Natural killer cell (primary cell): ENCODE measurements around the gene GIPC2. TPM values are rescaled to one million over a fixed set of nuclear protein-coding genes. Genes with fewer than 3 reads are reported as not detected.

ENCODE experiments used
- ATAC-seq, 3 donors: fragments of 150-1000 bp in 2 of 3; fragments of 200-7000 bp in 1 of 3; cut with Tn5 transposase; 1 replicate in 1 of 3; 2 replicates in 2 of 3; pipeline ENCODE4 v1.10.0; 2021; ENCODE audit warnings: mild to moderate bottlenecking in 2 of 3, moderate library complexity in 2 of 3
- DNase-seq, 2 donors: peaks; one replicate each; pipeline versions ENCODE4 v3.0.0 to v3.0.0-alpha.2; 2013 to 2021; ENCODE audit warnings: mixed read lengths in 1 of 2
- H3K27ac ChIP-seq: one replicate; pipeline ENCODE4 v1.5.1; 2013; ENCODE audit warnings: mild to moderate bottlenecking, low read length
- H3K27me3 ChIP-seq: one replicate; pipeline ENCODE4 v1.6.1; 2013; ENCODE audit warnings: low read length; ENCODE audit not compliant: control insufficient read depth, insufficient read depth
- H3K36me3 ChIP-seq: one replicate; pipeline ENCODE4 v1.6.1; 2013; ENCODE audit warnings: low read length; ENCODE audit not compliant: control insufficient read depth, insufficient read depth
- H3K4me1 ChIP-seq: one replicate; pipeline ENCODE4 v1.6.1; 2013; ENCODE audit warnings: low read length; ENCODE audit not compliant: control insufficient read depth, insufficient read depth
- H3K4me3 ChIP-seq: one replicate; pipeline ENCODE4 v1.5.1; 2013; ENCODE audit warnings: low read length
- H3K9me3 ChIP-seq: one replicate; pipeline ENCODE4 v1.6.1; 2013; ENCODE audit warnings: low read length; ENCODE audit not compliant: control insufficient read depth, insufficient read depth
- H3K27ac Mint-ChIP-seq, 2 donors: one replicate each; pipeline ENCODE4 v1.8.0; 2022; ENCODE audit warnings: mild to moderate bottlenecking in 2 of 2, mixed read lengths in 2 of 2, moderate library complexity in 1 of 2
- H3K27me3 Mint-ChIP-seq, 2 donors: one replicate each; pipeline ENCODE4 v1.8.0; 2022; ENCODE audit warnings: low read depth in 2 of 2, mixed read lengths in 2 of 2
- H3K36me3 Mint-ChIP-seq: one replicate; pipeline ENCODE4 v1.8.0; 2022; ENCODE audit warnings: mixed read lengths
- H3K4me1 Mint-ChIP-seq, 2 donors: one replicate each; pipeline ENCODE4 v1.8.0; 2022; ENCODE audit warnings: mixed read lengths in 2 of 2
- H3K4me3 Mint-ChIP-seq: one replicate; pipeline ENCODE4 v1.8.0; 2022; ENCODE audit warnings: mild to moderate bottlenecking, moderate library complexity, mixed read lengths
- H3K9me3 Mint-ChIP-seq, 2 donors: one replicate each; pipeline ENCODE4 v1.8.0; 2022; ENCODE audit warnings: mixed read lengths in 2 of 2
- WGBS: methylation state at CpG from one replicate; pipeline ENCODE4 v1.1.7; 2013; ENCODE audit warnings: missing lambda C conversion rate; ENCODE audit not compliant: insufficient coverage; 5-methylcytosine and 5-hydroxymethylcytosine counted together
- intact Hi-C: fragments of 100-400 bp; cut with micrococcal nuclease; formaldehyde crosslinking; loops from one replicate; pipeline ENCODE4 v1.14.2; 2022
- total RNA-seq, 4 donors: library from RNA; stranded (reverse); fragments of 120-200 nt in 1 of 4; gene quantifications; one replicate each; pipeline versions ENCODE4 v1.2.3 to v1.2.4, GENCODE V29; 2013 to 2022
- TF ChIP-seq, protein P1 (sequence below): fragments of 200-600 bp; IDR thresholded peaks from one replicate; pipeline ENCODE4 v1.8.0; 2022; ENCODE audit warnings: antibody characterized with exemption

GIPC2 gene
- total RNA-seq, 3 donors from 2014 or later (not counting 1 experiment from before 2014, with no cell fraction given) = not detected

DNA sequence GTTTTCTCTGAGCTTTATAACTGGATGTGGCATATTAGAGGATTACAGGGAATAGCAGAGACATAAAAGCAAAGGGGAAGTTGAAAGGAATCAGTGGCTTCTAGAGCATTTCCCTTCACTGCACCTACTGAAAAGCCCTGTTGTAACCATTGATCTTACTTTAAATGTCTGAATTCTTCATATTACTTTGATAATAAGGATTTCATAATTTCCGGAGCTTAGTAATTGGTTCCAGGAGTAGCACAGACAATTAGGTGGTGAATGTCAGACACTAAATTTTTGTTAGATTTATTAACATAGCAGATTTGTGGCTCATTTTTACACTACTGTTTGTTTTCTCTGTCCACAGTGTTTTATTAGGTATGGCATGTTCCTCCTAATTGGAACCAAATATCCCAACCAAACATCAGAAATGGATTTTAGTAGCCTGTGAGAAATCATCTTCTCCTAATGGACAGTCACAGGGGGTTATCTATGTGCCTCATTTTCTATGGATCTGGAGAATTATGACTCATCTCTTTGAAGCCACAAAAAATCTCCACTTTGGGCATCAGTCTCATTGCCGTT is 100.5 kb downstream of the GIPC2 start:
- H3K4me1 Mint-ChIP-seq = peaks cover 6 to 7% of the 10 kb centered on the region in 2 donors
- H3K4me3 ChIP-seq = no peak overlapping the region
- no peak for ATAC-seq
- H3K36me3 ChIP-seq = no peaks in the 10 kb centered on the region
- no peaks in the 10 kb centered on the region for H3K36me3 Mint-ChIP-seq
- no peak overlapping the region for H3K27ac ChIP-seq
- H3K9me3 ChIP-seq = no peaks in the 10 kb centered on the region
- H3K27me3 Mint-ChIP-seq = peaks cover 6 to 18% of the 10 kb centered on the region in 2 donors
- no peak for DNase-seq
- no peaks in the 10 kb centered on the region for H3K27me3 ChIP-seq
- H3K4me3 Mint-ChIP-seq = no peak overlapping the region
- H3K9me3 Mint-ChIP-seq = no peaks in the 10 kb centered on the region
- intact Hi-C loops = loop anchor here (10.0 kb wide), 1 partner anchor 469 kb away; no protein-coding TSS in a partner anchor
- 86% methylated on average over 2 of the region's 2 CpGs for WGBS
- TF ChIP-seq, protein P1, sequence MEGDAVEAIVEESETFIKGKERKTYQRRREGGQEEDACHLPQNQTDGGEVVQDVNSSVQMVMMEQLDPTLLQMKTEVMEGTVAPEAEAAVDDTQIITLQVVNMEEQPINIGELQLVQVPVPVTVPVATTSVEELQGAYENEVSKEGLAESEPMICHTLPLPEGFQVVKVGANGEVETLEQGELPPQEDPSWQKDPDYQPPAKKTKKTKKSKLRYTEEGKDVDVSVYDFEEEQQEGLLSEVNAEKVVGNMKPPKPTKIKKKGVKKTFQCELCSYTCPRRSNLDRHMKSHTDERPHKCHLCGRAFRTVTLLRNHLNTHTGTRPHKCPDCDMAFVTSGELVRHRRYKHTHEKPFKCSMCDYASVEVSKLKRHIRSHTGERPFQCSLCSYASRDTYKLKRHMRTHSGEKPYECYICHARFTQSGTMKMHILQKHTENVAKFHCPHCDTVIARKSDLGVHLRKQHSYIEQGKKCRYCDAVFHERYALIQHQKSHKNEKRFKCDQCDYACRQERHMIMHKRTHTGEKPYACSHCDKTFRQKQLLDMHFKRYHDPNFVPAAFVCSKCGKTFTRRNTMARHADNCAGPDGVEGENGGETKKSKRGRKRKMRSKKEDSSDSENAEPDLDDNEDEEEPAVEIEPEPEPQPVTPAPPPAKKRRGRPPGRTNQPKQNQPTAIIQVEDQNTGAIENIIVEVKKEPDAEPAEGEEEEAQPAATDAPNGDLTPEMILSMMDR = no peak
- peaks cover 5% of the 10 kb centered on the region for H3K4me1 ChIP-seq
- H3K27ac Mint-ChIP-seq = no peak overlapping the region

DNA sequence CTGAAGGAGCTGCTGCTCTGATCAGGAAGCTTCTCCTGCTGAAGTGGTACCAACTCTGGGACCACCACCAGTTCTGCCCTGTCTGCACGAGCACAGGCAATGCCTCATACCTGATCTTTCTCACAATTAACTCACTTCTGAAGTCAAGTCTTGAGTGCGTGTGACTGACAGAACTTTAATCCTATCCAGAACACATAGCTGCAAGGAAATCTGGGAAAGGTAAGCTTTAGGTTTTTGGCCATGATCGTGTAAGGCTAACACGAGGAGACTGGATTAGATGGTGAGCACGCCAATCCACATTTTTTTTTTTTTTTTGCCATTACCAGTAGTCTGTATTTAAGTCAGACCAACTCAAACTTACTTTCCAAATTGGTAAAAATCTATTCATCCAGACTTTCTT is 101.3 kb downstream of the GIPC2 start:
- TF ChIP-seq, protein P1 = no peak
- intact Hi-C loops = loop anchor here (10.0 kb wide), 1 partner anchor 468 kb away; no protein-coding TSS in a partner anchor
- Histone ChIP-seq H3K27ac (no peak overlapping the region), H3K27me3 (no peaks in the 10 kb centered on the region), H3K4me1 (peaks cover 5% of the 10 kb centered on the region), H3K36me3 (no peaks in the 10 kb centered on the region), H3K4me3 (no peak overlapping the region), H3K9me3 (no peaks in the 10 kb centered on the region)
- Mint-ChIP-seq H3K4me3 (no peak overlapping the region), H3K27ac (no peak overlapping the region), H3K9me3 (no peaks in the 10 kb centered on the region), H3K27me3 (peaks cover 6 to 18% of the 10 kb centered on the region in 2 donors), H3K4me1 (peaks cover 6 to 7% of the 10 kb centered on the region in 2 donors), H3K36me3 (no peaks in the 10 kb centered on the region)
- DNase-seq (no peak), ATAC-seq (no peak)
- WGBS = 97% methylated on average over 5 of the region's 5 CpGs

DNA sequence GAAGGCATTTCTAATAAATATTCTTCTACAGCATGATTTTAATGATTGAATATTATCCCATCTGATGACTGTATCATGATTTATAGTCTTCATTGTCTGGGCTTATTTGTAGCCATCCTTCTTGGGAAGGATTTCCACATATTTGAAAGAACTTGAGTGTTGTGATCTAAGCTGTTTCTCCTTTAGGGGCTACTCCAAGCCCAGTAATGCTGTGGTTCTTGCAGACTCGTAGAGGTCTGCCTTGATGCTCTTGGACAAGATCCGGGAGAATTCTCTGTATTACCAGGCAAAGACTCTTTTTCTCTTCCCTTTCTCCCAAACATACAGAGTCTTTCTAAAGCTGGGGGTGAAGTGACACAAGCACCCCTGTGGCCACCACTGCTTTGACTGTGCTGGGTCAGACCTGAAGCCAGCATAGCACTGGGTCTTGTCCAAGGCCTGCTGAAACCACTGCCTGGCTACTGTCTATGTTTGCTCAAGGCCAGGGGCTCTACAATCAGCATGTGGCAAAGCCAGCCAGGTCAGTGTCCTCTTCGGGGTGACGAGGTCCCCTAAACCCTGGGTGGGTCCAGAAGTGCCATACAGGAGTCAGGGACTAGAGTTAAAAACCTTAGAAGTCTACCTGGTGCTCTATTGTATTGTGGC is 107.4 kb downstream of the GIPC2 start:
- no peak for DNase-seq
- 84% methylated on average over 4 of the region's 4 CpGs for WGBS
- Histone ChIP-seq H3K36me3 (no peaks in the 10 kb centered on the region), H3K4me1 (no peaks in the 10 kb centered on the region), H3K9me3 (no peaks in the 10 kb centered on the region), H3K4me3 (no peak overlapping the region), H3K27ac (no peak overlapping the region), H3K27me3 (no peaks in the 10 kb centered on the region)
- no peaks in the 10 kb centered on the region for H3K9me3 Mint-ChIP-seq
- ATAC-seq = no peak
- no peaks in the 10 kb centered on the region for H3K4me1 Mint-ChIP-seq
- TF ChIP-seq, protein P1 = no peak
- H3K4me3 Mint-ChIP-seq = no peak overlapping the region
- no peak overlapping the region for H3K27ac Mint-ChIP-seq
- H3K36me3 Mint-ChIP-seq = no peaks in the 10 kb centered on the region
- H3K27me3 Mint-ChIP-seq = peaks cover 7 to 17% of the 10 kb centered on the region in 2 donors
- intact Hi-C loops = no loop called here
